Measurements from ENCODE around the gene MTAP.

- no peak for TF ChIP-seq CTCF (IDR thresholded peaks at IDR 0.05)
- no peak for TF ChIP-seq POLR2A (IDR thresholded peaks at IDR 0.05)
These were observed 46.2 kb downstream of the MTAP start for GRCh38 chr9:21848615-21849014.
